H1 (cell line): ENCODE results near the gene C5orf15. TPM values are rescaled to one million over a fixed set of nuclear protein-coding genes. Genes with fewer than 3 reads are reported as not detected.
A peak's percentile ranks its signal among the peaks of the same experiment; 100 is the strongest.

ENCODE experiments used
- CTCF ChIA-PET: fragments of 300-600 bp; sonication (Branson Sonifier 250); formaldehyde crosslinking; loops from one replicate; lab custom pipeline; 2021; ENCODE audit not compliant: partially characterized antibody; lab: Charles Lee
- POLR2A ChIA-PET: fragments of 300-600 bp; sonication (Branson Sonifier 250); formaldehyde crosslinking; loops from one replicate; lab custom pipeline; 2021; ENCODE audit warnings: inconsistent platforms; ENCODE audit not compliant: partially characterized antibody; lab: Charles Lee
- DNase-seq, 2 experiments: peaks; one replicate each; pipeline versions ENCODE4 v3.0.0 to v3.0.0-alpha.2; 2010 to 2022; ENCODE audit warnings: low spot score in 2 of 2, low read depth in 1 of 2, mixed read lengths in 1 of 2
- FAIRE-seq: peaks from 2 replicates; lab custom pipeline; 2011; peaks lifted over from hg19 to GRCh38; lab: Jason Lieb, UNC
- H2AFZ ChIP-seq: 2 replicates; pipeline ENCODE4 v1.8.1; 2012; ENCODE audit warnings: low read length, inconsistent platforms
- H2AK5ac ChIP-seq: 2 replicates; pipeline ENCODE4 v1.6.1; 2013; ENCODE audit warnings: low read depth, low read length
- H2BK120ac ChIP-seq: replicated peaks from 2 replicates; pipeline ENCODE3; 2013; ENCODE audit warnings: low read depth, low read length, inconsistent platforms
- H2BK12ac ChIP-seq: 2 replicates; pipeline ENCODE4 v1.6.1; 2013; ENCODE audit warnings: low read depth, low read length
- H2BK15ac ChIP-seq: 2 replicates; pipeline ENCODE4 v1.6.1; 2013; ENCODE audit warnings: low read length
- H2BK20ac ChIP-seq: 2 replicates; pipeline ENCODE4 v1.6.1; 2013; ENCODE audit warnings: low read length
- H2BK5ac ChIP-seq: 2 replicates; pipeline ENCODE4 v1.6.1; 2013; ENCODE audit warnings: low read depth, low read length
- H3K14ac ChIP-seq: 2 replicates; pipeline ENCODE4 v1.6.1; 2013; ENCODE audit warnings: inconsistent platforms; ENCODE audit not compliant: insufficient read length
- H3K18ac ChIP-seq: 2 replicates; pipeline ENCODE4 v1.6.1; 2013; ENCODE audit warnings: low read length; ENCODE audit errors: extremely low read depth
- H3K23ac ChIP-seq: 2 replicates; pipeline ENCODE4 v1.6.1; 2013; ENCODE audit warnings: inconsistent platforms; ENCODE audit not compliant: insufficient read length
- H3K23me2 ChIP-seq: 2 replicates; pipeline ENCODE4 v1.6.1; 2013; ENCODE audit warnings: low read depth, low read length
- H3K27ac ChIP-seq: 2 replicates; pipeline ENCODE4 v1.6.1; 2011; ENCODE audit warnings: low read depth, low read length, inconsistent platforms
- H3K27me3 ChIP-seq, 4 experiments: replicated peaks in 1 of 4; 1 replicate in 1 of 4; 2 replicates in 3 of 4; pipeline versions ENCODE4 v1.6.1 to v1.8.1; 2011 to 2013; ENCODE audit warnings: low read length in 3 of 4, mild to moderate bottlenecking in 3 of 4, inconsistent platforms in 2 of 4, mixed read lengths in 2 of 4, moderate library complexity in 1 of 4; ENCODE audit not compliant: control insufficient read depth in 3 of 4, insufficient read depth in 3 of 4; ENCODE audit errors: extremely low read depth in 1 of 4
- H3K36me3 ChIP-seq, 4 experiments: 2 replicates each; pipeline versions ENCODE4 v1.6.1 to v1.8.1; 2011 to 2013; ENCODE audit warnings: mild to moderate bottlenecking in 4 of 4, low read length in 3 of 4, moderate library complexity in 2 of 4, control low read depth in 1 of 4, inconsistent platforms in 1 of 4; ENCODE audit not compliant: insufficient read depth in 4 of 4, control insufficient read depth in 2 of 4
- H3K4ac ChIP-seq: replicated peaks from 2 replicates; pipeline ENCODE3; 2013; ENCODE audit warnings: low read length, low read depth, mixed read lengths, inconsistent platforms; ENCODE audit not compliant: insufficient read length
- H3K4me1 ChIP-seq, 4 experiments: replicated peaks in 1 of 4; 1 replicate in 1 of 4; 2 replicates in 3 of 4; pipeline versions ENCODE4 v1.6.1 to v1.8.1; 2011 to 2013; ENCODE audit warnings: low read length in 3 of 4, inconsistent platforms in 2 of 4, mixed read lengths in 1 of 4; ENCODE audit not compliant: insufficient read depth in 4 of 4, control insufficient read depth in 3 of 4
- H3K4me2 ChIP-seq, 2 experiments: 2 replicates each; pipeline versions ENCODE4 v1.6.1 to v1.8.1; 2011 to 2013; ENCODE audit warnings: low read depth in 2 of 2, low read length in 2 of 2, control low read depth in 1 of 2, inconsistent platforms in 1 of 2, mild to moderate bottlenecking in 1 of 2; ENCODE audit not compliant: insufficient read depth in 1 of 2
- H3K4me3 ChIP-seq, 4 experiments: fragments of 200-600, 300-600 bp in 1 of 4; sonication (generic), shearing (Covaris generic), sonication (Bioruptor Twin) in 1 of 4; 2 replicates each; pipeline versions ENCODE4 v1.5.1 to v1.8.1; 2011 to 2016; ENCODE audit warnings: low read length in 4 of 4, low read depth in 3 of 4, control low read depth in 2 of 4, inconsistent platforms in 2 of 4, mild to moderate bottlenecking in 2 of 4, mixed read lengths in 1 of 4, moderate library complexity in 1 of 4; ENCODE audit not compliant: insufficient read depth in 2 of 4; ENCODE audit errors: extremely low read depth in 1 of 4
- H3K56ac ChIP-seq: replicated peaks from 2 replicates; pipeline ENCODE3; 2013; ENCODE audit warnings: low read depth, mild to moderate bottlenecking, mixed read lengths, low read length, inconsistent platforms; ENCODE audit not compliant: insufficient read length
- H3K79me1 ChIP-seq: 2 replicates; pipeline ENCODE4 v1.6.1; 2013; ENCODE audit warnings: low read depth, low read length, control low read depth
- H3K79me2 ChIP-seq, 2 experiments: 2 replicates each; pipeline versions ENCODE4 v1.6.1 to v1.8.1; 2012 to 2013; ENCODE audit warnings: low read length in 2 of 2, mild to moderate bottlenecking in 2 of 2, inconsistent platforms in 1 of 2; ENCODE audit not compliant: insufficient read depth in 2 of 2, control insufficient read depth in 1 of 2
- H3K9ac ChIP-seq, 4 experiments: replicated peaks in 1 of 4; 1 replicate in 1 of 4; 2 replicates in 3 of 4; pipeline versions ENCODE4 v1.6.1 to v1.8.1; 2011 to 2013; ENCODE audit warnings: low read depth in 3 of 4, low read length in 3 of 4, control low read depth in 2 of 4, mild to moderate bottlenecking in 2 of 4, moderate library complexity in 2 of 4, inconsistent platforms in 1 of 4; ENCODE audit errors: extremely low read depth in 1 of 4
- H3K9me3 ChIP-seq, 2 experiments: 2 replicates each; pipeline versions ENCODE4 v1.6.1 to v1.8.1; 2012 to 2013; ENCODE audit warnings: mild to moderate bottlenecking in 2 of 2, moderate library complexity in 2 of 2, control low read depth in 1 of 2, inconsistent platforms in 1 of 2, low read depth in 1 of 2, low read length in 1 of 2, mixed read lengths in 1 of 2; ENCODE audit not compliant: insufficient read depth in 2 of 2
- H4K20me1 ChIP-seq, 2 experiments: replicated peaks in 1 of 2; 2 replicates each; pipeline versions ENCODE3 to v1.8.1; 2011 to 2013; ENCODE audit warnings: inconsistent platforms in 2 of 2, low read length in 2 of 2, mild to moderate bottlenecking in 1 of 2; ENCODE audit not compliant: insufficient read depth in 2 of 2, control insufficient read depth in 1 of 2
- H4K5ac ChIP-seq: 2 replicates; pipeline ENCODE4 v1.6.1; 2013; ENCODE audit warnings: low read length, low read depth, mixed read lengths, inconsistent platforms; ENCODE audit not compliant: insufficient read length
- H4K8ac ChIP-seq: 2 replicates; pipeline ENCODE4 v1.8.0; 2013; ENCODE audit warnings: mild to moderate bottlenecking, moderate library complexity, low read length, inconsistent platforms; ENCODE audit not compliant: insufficient read depth; ENCODE audit errors: extremely low read depth
- H4K91ac ChIP-seq: replicated peaks from 2 replicates; pipeline ENCODE3; 2013; ENCODE audit warnings: low read length, mixed read lengths, inconsistent platforms; ENCODE audit not compliant: insufficient read length
- EGR1 ChIP-seq: IDR thresholded peaks from 2 replicates; pipeline ENCODE4 v1.6.1; 2011; ENCODE audit warnings: low read depth, low read length, borderline replicate concordance
- MAX ChIP-seq: IDR thresholded peaks from 2 replicates; pipeline ENCODE4 v1.6.1; 2012; ENCODE audit warnings: inconsistent platforms
- POLR2AphosphoS5 ChIP-seq: IDR thresholded peaks from 2 replicates; pipeline ENCODE4 v1.6.1; 2011; ENCODE audit warnings: low read depth, low read length
- TCF12 ChIP-seq: IDR thresholded peaks from 2 replicates; pipeline ENCODE4 v1.6.1; 2011; ENCODE audit warnings: low read depth, mild to moderate bottlenecking, low read length
- USF2 ChIP-seq: IDR thresholded peaks from 2 replicates; pipeline ENCODE4 v1.6.1; 2011; ENCODE audit warnings: low read length, improper control_type of control experiment
- WGBS, 2 experiments: shearing (Covaris generic) in 1 of 2; methylation state at CpG; one replicate each; pipeline versions ENCODE4 v1.1.6 to v1.1.7; 2013 to 2015; ENCODE audit warnings: low lambda C conversion rate in 2 of 2, mixed read lengths in 2 of 2, inconsistent platforms in 1 of 2, low coverage in 1 of 2, missing lambda C conversion rate in 1 of 2; ENCODE audit not compliant: insufficient replicate concordance in 2 of 2, insufficient coverage in 1 of 2, insufficient read length in 1 of 2; ENCODE audit errors: extremely low coverage in 1 of 2, missing lambda C conversion rate in 1 of 2; 5-methylcytosine and 5-hydroxymethylcytosine counted together
- polyA plus RNA-seq, 7 experiments: library from polyadenylated mRNA; depleted of rRNA in 3 of 7; stranded (reverse) in 5 of 7; unstranded in 2 of 7; fragments of >200 nt in 5 of 7; fragments of 200-250 nt in 2 of 7; gene quantifications; 1 replicate in 5 of 7; 2 replicates in 1 of 7; 4 replicates in 1 of 7; pipeline versions ENCODE4 v1.2.1 to v1.2.3, GENCODE V29; 2011 to 2013; ENCODE audit warnings: missing spikeins in 2 of 7, mixed read lengths in 2 of 7
- total RNA-seq: library from RNA; stranded (reverse); fragmentation: NEBNext Ultra II Directional; extraction: Animal tissue kit (Norgen Biotek cat#: 25700); gene quantifications from 2 replicates; pipeline ENCODE4 v1.2.1, GENCODE V29; 2021
- TF ChIP-seq, protein P1 (sequence below): IDR thresholded peaks from 2 replicates; pipeline ENCODE4 v1.6.1; 2012; ENCODE audit warnings: inconsistent platforms

Gene C5orf15
- total and polyA plus RNA-seq, 2 of the 8 experiments (the other 6 are each of a cell fraction or from before 2014, with no cell fraction given) = 31.7 to 39.3 TPM

DNA sequence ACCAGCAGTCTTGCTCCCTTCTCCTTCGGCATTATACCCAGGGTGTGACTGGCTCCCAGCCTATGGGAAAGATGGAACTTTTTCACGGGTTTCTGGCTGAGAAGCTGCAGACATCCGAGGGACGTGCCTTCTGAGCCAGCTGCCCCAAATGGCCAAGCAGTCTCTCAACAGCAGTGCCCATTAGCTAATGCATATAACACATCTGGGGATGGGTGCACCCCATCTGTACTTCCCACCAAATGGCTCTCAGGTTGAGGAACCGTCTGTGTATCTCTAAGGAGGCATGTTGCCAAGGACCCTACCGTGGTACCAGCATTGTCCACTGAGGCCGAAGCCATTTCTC lies 25.0 kb downstream of the C5orf15 start:
- Histone ChIP-seq H3K36me3 (no peaks in the 10 kb centered on the region), H3K79me2 (no peaks in the 10 kb centered on the region), H3K27me3 (no peaks in the 10 kb centered on the region), H3K23ac (no peak overlapping the region), H3K4me2 (no peak overlapping the region), H3K9me3 (no peaks in the 10 kb centered on the region), H3K4ac (no peak overlapping the region), H4K5ac (no peak overlapping the region), H4K20me1 (no peaks in the 10 kb centered on the region), H2AK5ac (no peak overlapping the region), H2BK12ac (no peak overlapping the region), H3K14ac (no peak overlapping the region), H2BK5ac (no peak overlapping the region), H2BK20ac (no peak overlapping the region), H3K23me2 (no peaks in the 10 kb centered on the region), H3K18ac (no peak overlapping the region), H3K27ac (no peak overlapping the region), H2BK15ac (no peak overlapping the region), H3K4me1 (no peaks in the 10 kb centered on the region), H2AFZ (no peak overlapping the region), H3K4me3 (no peak overlapping the region), H2BK120ac (no peak overlapping the region), H4K91ac (no peak overlapping the region), H4K8ac (no peak overlapping the region; the same call in 1 of the 2 replicates), H3K9ac (no peak overlapping the region), H3K56ac (no peak overlapping the region), H3K79me1 (no peaks in the 10 kb centered on the region)
- 90% methylated on average over 7 of the region's 7 CpGs; no CpG with 5 or more reads in 1 of the 2 experiments for WGBS, 2 experiments
- TF ChIP-seq, protein P1, sequence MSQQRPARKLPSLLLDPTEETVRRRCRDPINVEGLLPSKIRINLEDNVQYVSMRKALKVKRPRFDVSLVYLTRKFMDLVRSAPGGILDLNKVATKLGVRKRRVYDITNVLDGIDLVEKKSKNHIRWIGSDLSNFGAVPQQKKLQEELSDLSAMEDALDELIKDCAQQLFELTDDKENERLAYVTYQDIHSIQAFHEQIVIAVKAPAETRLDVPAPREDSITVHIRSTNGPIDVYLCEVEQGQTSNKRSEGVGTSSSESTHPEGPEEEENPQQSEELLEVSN = no peak
- no peak for TF ChIP-seq POLR2AphosphoS5
- TF ChIP-seq MAX = no peak
- TF ChIP-seq TCF12 = no peak
- TF ChIP-seq EGR1 = no peak
- no peak for TF ChIP-seq USF2
- POLR2A ChIA-PET = no interaction called here
- DNase-seq (peak in 1 of 2 experiments; percentile 37), FAIRE-seq (no peak)
- CTCF ChIA-PET = interaction anchor here (0.6 to 7.7 kb wide), 17 partner anchors 9 to 522 kb away, joined by 3 to 74 read pairs (median 8); no protein-coding TSS in a partner anchor
